Activated T-helper 17 cell treated with anti-CD3 and anti-CD28 coated beads, Interleukin-2, amount 50 U/mL, for 72 hours (primary cell): Measurements from ENCODE around the gene HIRA. TPM values are rescaled to one million over a fixed set of nuclear protein-coding genes. Genes with fewer than 3 reads are reported as not detected.
"Not testable (repeated sequence)": the region's sequence is repeated elsewhere in the genome, so short reads cannot be mapped to it uniquely, and the experiment has no call there.

Experiments used
- ATAC-seq: fragments of 150-1000 bp; cut with Tn5 transposase; replicated peaks from 2 replicates; pipeline ENCODE4 v1.10.0; 2021; ENCODE audit warnings: mild to moderate bottlenecking, moderate library complexity
- H3K27ac Mint-ChIP-seq: one replicate; pipeline ENCODE4 v1.8.0; 2022; ENCODE audit warnings: mixed read lengths
- H3K27me3 Mint-ChIP-seq: one replicate; pipeline ENCODE4 v1.8.0; 2022; ENCODE audit warnings: mixed read lengths
- H3K36me3 Mint-ChIP-seq: one replicate; pipeline ENCODE4 v1.8.0; 2022; ENCODE audit warnings: low read depth, mild to moderate bottlenecking, mixed read lengths
- H3K4me1 Mint-ChIP-seq: one replicate; pipeline ENCODE4 v1.8.0; 2022; ENCODE audit warnings: mixed read lengths
- H3K4me3 Mint-ChIP-seq: one replicate; pipeline ENCODE4 v1.8.0; 2022; ENCODE audit warnings: mild to moderate bottlenecking, mixed read lengths
- H3K9me3 Mint-ChIP-seq: one replicate; pipeline ENCODE4 v1.8.0; 2022; ENCODE audit warnings: mixed read lengths
- total RNA-seq, 2 donors: library from RNA; stranded (reverse); gene quantifications; one replicate each; pipeline ENCODE4 v1.2.3, GENCODE V29; 2022

HIRA gene
- total RNA-seq, 2 donors from 2014 or later, result 21.4 to 45.6 TPM

- Mint-ChIP-seq H3K27ac (peak overlapping the region; percentile 42), H3K36me3 (peaks cover 100% of the 10 kb centered on the region), H3K27me3 (no peaks in the 10 kb centered on the region)
Observed at GRCh38 chr22:19455033-19455432, 23.5 kb upstream of the HIRA start.

GRCh38 chr22:19454156-19454555 lies 22.6 kb upstream of the HIRA start:
- Mint-ChIP-seq H3K9me3 (no peaks in the 10 kb centered on the region), H3K27me3 (no peaks in the 10 kb centered on the region), H3K4me1 (peaks cover 8% of the 10 kb centered on the region), H3K36me3 (peaks cover 100% of the 10 kb centered on the region), H3K27ac (peak overlapping the region; percentile 42), H3K4me3 (no peak overlapping the region)
- ATAC-seq, result no peak

More at GRCh38 chr22:19455033-19455432, 23.5 kb upstream of the HIRA start:
- Mint-ChIP-seq H3K4me1 (peaks cover 8% of the 10 kb centered on the region), H3K4me3 (no peak overlapping the region), H3K9me3 (no peaks in the 10 kb centered on the region)
- no peak for ATAC-seq

GRCh38 chr22:19453718-19454117 lies 22.2 kb upstream of the HIRA start:
- Mint-ChIP-seq H3K36me3 (peaks cover 96% of the 10 kb centered on the region), H3K9me3 (no peaks in the 10 kb centered on the region), H3K4me1 (peaks cover 8% of the 10 kb centered on the region), H3K27ac (peak overlapping the region; percentile 45), H3K27me3 (no peaks in the 10 kb centered on the region), H3K4me3 (no peak overlapping the region)
- no peak for ATAC-seq

- Mint-ChIP-seq H3K4me3 (no peak overlapping the region), H3K9me3 (no peaks in the 10 kb centered on the region), H3K27me3 (no peaks in the 10 kb centered on the region), H3K4me1 (peaks cover 19% of the 10 kb centered on the region), H3K27ac (peak overlapping the region; percentile 5), H3K36me3 (peaks cover 89% of the 10 kb centered on the region)
- no peak for ATAC-seq
Observed at GRCh38 chr22:19451570-19451969, 20.0 kb upstream of the HIRA start.

- Mint-ChIP-seq H3K27ac (no peak overlapping the region), H3K36me3 (peaks cover 85% of the 10 kb centered on the region), H3K4me3 (no peak overlapping the region), H3K9me3 (no peaks in the 10 kb centered on the region), H3K27me3 (no peaks in the 10 kb centered on the region), H3K4me1 (peaks cover 24% of the 10 kb centered on the region)
- ATAC-seq, result no peak
Observed at GRCh38 chr22:19450363-19451175, 19.0 kb upstream of the HIRA start.

GRCh38 chr22:19449422-19449767 lies 17.9 kb upstream of the HIRA start:
- Mint-ChIP-seq H3K4me3 (peak overlapping the region; percentile 90), H3K27ac (peak overlapping the region; percentile 87), H3K36me3 (peaks cover 85% of the 10 kb centered on the region), H3K27me3 (no peaks in the 10 kb centered on the region), H3K9me3 (no peaks in the 10 kb centered on the region), H3K4me1 (peaks cover 22% of the 10 kb centered on the region)
- no peak for ATAC-seq

GRCh38 chr22:19448739-19449421 lies 17.3 kb upstream of the HIRA start:
- Mint-ChIP-seq H3K36me3 (peaks cover 85% of the 10 kb centered on the region), H3K4me3 (peak overlapping the region; percentile 90), H3K9me3 (no peaks in the 10 kb centered on the region), H3K4me1 (peaks cover 17% of the 10 kb centered on the region), H3K27ac (peak overlapping the region; percentile 87), H3K27me3 (no peaks in the 10 kb centered on the region)
- ATAC-seq, result peak; percentile 86

- peaks cover 85% of the 10 kb centered on the region for H3K36me3 Mint-ChIP-seq
- peak; percentile 5 for ATAC-seq
- no peaks in the 10 kb centered on the region for H3K9me3 Mint-ChIP-seq
- H3K4me3 Mint-ChIP-seq, result peak overlapping the region; percentile 90
- H3K27me3 Mint-ChIP-seq, result no peaks in the 10 kb centered on the region
- H3K4me1 Mint-ChIP-seq, result peaks cover 16% of the 10 kb centered on the region
- peak overlapping the region; percentile 85 for H3K27ac Mint-ChIP-seq
Observed at GRCh38 chr22:19448076-19448607, 16.6 kb upstream of the HIRA start.

GRCh38 chr22:19447330-19448075 lies 16.0 kb upstream of the HIRA start, which contains the start of gene C22orf39:
TSS of gene C22orf39 (minus strand) at chr22:19447711. CDS start at chr22:19447688, 23 bp downstream.
- ATAC-seq, result peak; percentile 83
- Mint-ChIP-seq H3K27me3 (no peaks in the 10 kb centered on the region), H3K4me3 (peak within 1 kb of the TSS; percentile 90), H3K27ac (peak within 1 kb of the TSS; percentile 85), H3K4me1 (peaks cover 16% of the 10 kb centered on the region), H3K9me3 (no peaks in the 10 kb centered on the region), H3K36me3 (peaks cover 82% of the 10 kb centered on the region)

GRCh38 chr22:19446603-19447329 lies 15.2 kb upstream of the HIRA start:
- no peaks in the 10 kb centered on the region for H3K27me3 Mint-ChIP-seq
- H3K36me3 Mint-ChIP-seq, result peaks cover 79% of the 10 kb centered on the region
- H3K27ac Mint-ChIP-seq, result peak overlapping the region; percentile 85
- ATAC-seq, result no peak
- H3K4me3 Mint-ChIP-seq, result peak overlapping the region; percentile 90
- H3K9me3 Mint-ChIP-seq, result no peaks in the 10 kb centered on the region
- peaks cover 16% of the 10 kb centered on the region for H3K4me1 Mint-ChIP-seq

GRCh38 chr22:19445279-19445982 lies 13.9 kb upstream of the HIRA start:
- Mint-ChIP-seq H3K36me3 (peaks cover 79% of the 10 kb centered on the region), H3K4me1 (peaks cover 16% of the 10 kb centered on the region), H3K27ac (peak overlapping the region; percentile 72), H3K4me3 (peak overlapping the region; percentile 22)
- H3K27me3 Mint-ChIP-seq, H3K9me3 Mint-ChIP-seq, ATAC-seq: not testable (repeated sequence)

GRCh38 chr22:19443544-19444211 lies 12.1 kb upstream of the HIRA start:
- Mint-ChIP-seq H3K36me3 (peaks cover 81% of the 10 kb centered on the region), H3K27ac (peak overlapping the region; percentile 12), H3K4me1 (peaks cover 16% of the 10 kb centered on the region), H3K4me3 (no peak overlapping the region), H3K27me3 (no peaks in the 10 kb centered on the region), H3K9me3 (no peaks in the 10 kb centered on the region)
- ATAC-seq, result no peak

- H3K36me3 Mint-ChIP-seq, result peaks cover 86% of the 10 kb centered on the region
- no peaks in the 10 kb centered on the region for H3K27me3 Mint-ChIP-seq
- no peaks in the 10 kb centered on the region for H3K9me3 Mint-ChIP-seq
- peaks cover 11% of the 10 kb centered on the region for H3K4me1 Mint-ChIP-seq
- no peak overlapping the region for H3K4me3 Mint-ChIP-seq
- no peak for ATAC-seq
- H3K27ac Mint-ChIP-seq, result peak overlapping the region; percentile 71
Observed at GRCh38 chr22:19442166-19442565, 10.6 kb upstream of the HIRA start.
